Calu3 (cell line): ENCODE results near the gene STAG2. TPM values are rescaled to one million over a fixed set of nuclear protein-coding genes. Genes with fewer than 3 reads are reported as not detected.
"Not testable (repeated sequence)": the region's sequence is repeated elsewhere in the genome, so short reads cannot be mapped to it uniquely, and the experiment has no call there.

Source experiments
- BruUV-seq: library from RNA; stranded (reverse); fragments of 400-500 nt; replicated peaks from 2 replicates; lab custom pipeline; 2021; lab: Mats Ljungman, UMichigan
- CTCF ChIA-PET: fragments of 300-600 bp; sonication (Branson Sonifier 250); formaldehyde crosslinking; loops from one replicate; lab custom pipeline; 2022; ENCODE audit warnings: antibody characterized with exemption; lab: Charles Lee
- DNase-seq: peaks from one replicate; pipeline ENCODE4 v3.0.0; 2022
- H3K27ac Mint-ChIP-seq: one replicate; pipeline ENCODE4 v1.8.0; 2022; ENCODE audit warnings: mixed read lengths; ENCODE audit not compliant: unreplicated experiment
- H3K27me3 Mint-ChIP-seq: one replicate; pipeline ENCODE4 v1.8.0; 2022; ENCODE audit warnings: mixed read lengths; ENCODE audit not compliant: unreplicated experiment
- H3K36me3 Mint-ChIP-seq: one replicate; pipeline ENCODE4 v1.8.0; 2022; ENCODE audit warnings: mild to moderate bottlenecking, moderate library complexity, mixed read lengths; ENCODE audit not compliant: insufficient read depth, unreplicated experiment
- H3K4me1 Mint-ChIP-seq: one replicate; pipeline ENCODE4 v1.8.0; 2022; ENCODE audit warnings: mild to moderate bottlenecking, low read depth, mixed read lengths; ENCODE audit not compliant: unreplicated experiment
- H3K4me3 Mint-ChIP-seq: one replicate; pipeline ENCODE4 v1.8.0; 2022; ENCODE audit warnings: mild to moderate bottlenecking, low read depth, moderate library complexity, mixed read lengths; ENCODE audit not compliant: unreplicated experiment
- H3K9me3 Mint-ChIP-seq: one replicate; pipeline ENCODE4 v1.8.0; 2022; ENCODE audit warnings: low read depth, mixed read lengths; ENCODE audit not compliant: unreplicated experiment
- CTCF ChIP-seq: fragments of 200-600 bp; IDR thresholded peaks from one replicate; pipeline ENCODE4 v1.8.0; 2022; ENCODE audit warnings: antibody characterized with exemption; ENCODE audit not compliant: unreplicated experiment
- intact Hi-C: fragments of 100-400 bp; cut with micrococcal nuclease; formaldehyde crosslinking; loops from one replicate; pipeline ENCODE4 v1.10.0; 2022; ENCODE audit not compliant: unreplicated experiment
- total RNA-seq: library from RNA; stranded (reverse); gene quantifications from 2 replicates; pipeline ENCODE4 v1.2.3, GENCODE V29; 2022

STAG2 gene
- total RNA-seq, 1 experiment from 2014 or later = 79.6 TPM

DNA sequence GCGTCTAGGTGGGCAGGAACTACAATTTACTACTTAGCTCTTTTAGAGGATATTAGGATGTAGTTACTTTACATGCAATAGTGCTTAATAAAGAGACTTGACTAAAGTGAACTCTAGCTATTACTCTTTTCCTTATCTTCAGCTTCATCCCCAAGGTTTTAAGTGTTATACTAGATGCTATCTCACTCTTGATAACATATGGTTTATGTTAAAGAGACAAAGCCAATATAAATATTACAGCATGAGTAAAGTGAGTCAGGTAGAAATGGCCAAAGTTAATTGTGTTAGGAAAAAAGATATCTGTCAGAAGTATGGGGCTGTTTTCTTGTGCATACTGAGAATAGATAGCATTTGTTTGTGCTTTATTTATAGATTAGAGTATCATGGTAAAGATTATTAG, 80.5 kb downstream of the STAG2 start:
- intact Hi-C loops = no loop called here
- Mint-ChIP-seq H3K27ac (no peak overlapping the region), H3K9me3 (no peaks in the 10 kb centered on the region), H3K4me1 (no peaks in the 10 kb centered on the region), H3K4me3 (no peak overlapping the region), H3K36me3 (peaks cover 7% of the 10 kb centered on the region), H3K27me3 (no peaks in the 10 kb centered on the region)
- CTCF ChIA-PET = interaction anchor here (0.6 kb wide), 1 partner anchor 81 kb away, joined by 3 read pairs; no protein-coding TSS in a partner anchor
- BruUV-seq = no TSS peak
- no peak for TF ChIP-seq CTCF
- DNase-seq = no peak

DNA sequence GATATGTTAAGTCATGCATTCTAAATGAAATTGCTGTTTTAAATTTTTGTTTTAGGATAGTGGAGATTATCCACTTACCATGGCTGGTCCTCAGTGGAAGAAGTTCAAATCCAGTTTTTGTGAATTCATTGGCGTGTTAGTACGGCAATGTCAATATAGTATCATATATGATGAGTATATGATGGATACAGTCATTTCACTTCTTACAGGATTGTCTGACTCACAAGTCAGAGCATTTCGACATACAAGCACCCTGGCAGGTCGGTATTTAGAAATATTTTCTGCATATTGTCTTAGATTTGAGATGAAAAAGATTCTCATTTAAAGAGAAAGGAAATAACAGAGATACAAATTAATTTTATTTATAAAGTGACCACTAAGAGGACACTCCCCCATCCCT, 83.6 kb downstream of the STAG2 start:
- CTCF ChIA-PET = no interaction called here
- H3K4me1 Mint-ChIP-seq = no peaks in the 10 kb centered on the region
- no peaks in the 10 kb centered on the region for H3K36me3 Mint-ChIP-seq
- intact Hi-C loops = no loop called here
- no peak for DNase-seq
- H3K27me3 Mint-ChIP-seq = no peaks in the 10 kb centered on the region
- no peak overlapping the region for H3K4me3 Mint-ChIP-seq
- H3K9me3 Mint-ChIP-seq = no peaks in the 10 kb centered on the region
- no TSS peak for BruUV-seq
- TF ChIP-seq CTCF = no peak
- no peak overlapping the region for H3K27ac Mint-ChIP-seq

GRCh38 chrX:124084417-124084816, 122.9 kb downstream of the STAG2 start:
- CTCF ChIA-PET = not testable (repeated sequence)

DNA sequence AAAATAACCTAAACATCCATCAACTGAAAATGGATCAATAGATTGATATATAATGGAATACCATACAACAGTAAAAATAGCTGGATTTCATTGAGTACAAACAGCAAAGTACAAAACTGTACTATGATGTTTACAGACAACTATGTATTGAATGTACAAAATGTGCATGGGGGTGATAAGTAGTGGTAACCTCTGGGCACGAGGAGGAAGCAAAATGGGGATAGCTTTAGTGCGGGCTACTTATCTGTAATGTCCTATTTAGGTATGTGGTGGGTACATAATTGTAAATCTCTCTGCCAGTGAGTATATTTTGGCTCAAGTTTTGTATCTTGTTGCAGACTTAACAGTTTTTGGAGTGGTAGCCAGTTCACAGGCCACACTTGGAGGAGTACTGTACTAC, 123.6 kb downstream of the STAG2 start:
- Mint-ChIP-seq H3K36me3 (peaks cover 26% of the 10 kb centered on the region), H3K27ac (no peak overlapping the region), H3K9me3 (no peaks in the 10 kb centered on the region), H3K4me3 (no peak overlapping the region), H3K27me3 (no peaks in the 10 kb centered on the region), H3K4me1 (no peaks in the 10 kb centered on the region)
- no peak for TF ChIP-seq CTCF
- BruUV-seq = no TSS peak
- intact Hi-C loops = no loop called here
- CTCF ChIA-PET = no interaction called here
- DNase-seq = no peak

More at GRCh38 chrX:124084417-124084816, 122.9 kb downstream of the STAG2 start:
- H3K27me3 Mint-ChIP-seq, BruUV-seq, DNase-seq, intact Hi-C loops, H3K9me3 Mint-ChIP-seq, H3K4me1 Mint-ChIP-seq, H3K4me3 Mint-ChIP-seq, H3K27ac Mint-ChIP-seq: not testable (repeated sequence)
- peaks cover 24% of the 10 kb centered on the region for H3K36me3 Mint-ChIP-seq

GRCh38 chrX:124086411-124086810, 124.9 kb downstream of the STAG2 start:
- Mint-ChIP-seq H3K4me3 (no peak overlapping the region), H3K36me3 (peaks cover 29% of the 10 kb centered on the region), H3K4me1 (no peaks in the 10 kb centered on the region), H3K27ac (no peak overlapping the region), H3K27me3 (no peaks in the 10 kb centered on the region), H3K9me3 (no peaks in the 10 kb centered on the region)
- CTCF ChIA-PET = no interaction called here
- BruUV-seq = no TSS peak
- intact Hi-C loops = no loop called here
- no peak for DNase-seq
- TF ChIP-seq CTCF = no peak
